ENCODE data around the gene TNS1. TPM values are rescaled to one million over a fixed set of nuclear protein-coding genes. Genes with fewer than 3 reads are reported as not detected.
A peak's percentile ranks its signal among the peaks of the same experiment; 100 is the strongest.

The TNS1 gene
- total RNA-seq, 1 experiment from 2014 or later: 0.49 TPM

DNA sequence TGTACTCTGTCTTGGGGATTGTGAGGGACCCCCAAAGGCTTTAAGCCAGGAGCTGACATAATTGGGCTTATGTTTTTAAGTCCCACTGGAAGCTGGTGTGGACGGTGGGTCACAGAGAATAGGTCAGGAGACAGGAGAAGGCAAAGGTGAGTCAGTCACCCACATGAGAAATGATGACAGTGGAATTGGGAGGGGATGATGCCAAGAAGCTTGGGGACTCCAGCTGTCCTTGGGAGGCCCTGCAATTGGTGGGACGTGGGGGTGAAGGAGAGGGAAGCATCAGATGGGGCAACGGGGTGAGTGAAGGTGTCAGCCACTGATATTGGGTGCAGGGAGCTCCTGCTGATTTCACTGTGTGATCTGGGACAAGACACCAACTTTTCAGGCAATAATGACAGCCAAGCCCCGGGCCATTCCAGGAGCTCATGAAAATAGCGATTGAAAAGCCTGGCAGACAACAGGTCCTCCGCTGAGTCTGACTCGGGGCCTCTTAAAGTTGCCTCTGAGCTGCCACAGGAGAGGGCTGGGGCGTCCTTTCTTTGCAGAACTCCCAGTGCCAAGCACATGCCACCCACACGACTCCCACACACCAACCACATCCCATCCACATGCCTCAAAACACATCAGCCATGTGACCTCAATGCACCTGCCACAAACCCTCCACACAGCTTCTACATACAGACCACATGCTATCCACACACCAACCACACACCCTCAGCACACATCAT, 13.4 kb downstream of the TNS1 start:
- intact Hi-C loops (cut with micrococcal nuclease; ENCODE audit: unreplicated experiment): loop anchor here (5.0 kb wide), 1 partner anchor 92 kb away; no protein-coding TSS in a partner anchor
- no peak for ATAC-seq
- Histone ChIP-seq H3K27me3 (ENCODE audit: control insufficient read depth, insufficient read depth, low read length) (peaks cover 9% of the 10 kb centered on the region; the same call in 1 of the 2 replicates), H3K27ac (ENCODE audit: low read length) (no peak overlapping the region), H3K4me1 (ENCODE audit: control insufficient read depth, insufficient read depth, low read length) (0 out of 2 replicates have a peak, but pooled peaks cover 3% of the 10 kb centered on the region), H3K9me3 (ENCODE audit: control insufficient read depth, insufficient read depth, low read depth, low read length) (no peaks in the 10 kb centered on the region), H3K4me3 (ENCODE audit: low read depth in 2 of 2, low read length in 2 of 2) (no peak overlapping the region), H3K36me3 (ENCODE audit: control insufficient read depth, insufficient read depth, low read length) (no peaks in the 10 kb centered on the region)
- POLR2A ChIA-PET: no interaction called here
- TF ChIP-seq, protein P1, sequence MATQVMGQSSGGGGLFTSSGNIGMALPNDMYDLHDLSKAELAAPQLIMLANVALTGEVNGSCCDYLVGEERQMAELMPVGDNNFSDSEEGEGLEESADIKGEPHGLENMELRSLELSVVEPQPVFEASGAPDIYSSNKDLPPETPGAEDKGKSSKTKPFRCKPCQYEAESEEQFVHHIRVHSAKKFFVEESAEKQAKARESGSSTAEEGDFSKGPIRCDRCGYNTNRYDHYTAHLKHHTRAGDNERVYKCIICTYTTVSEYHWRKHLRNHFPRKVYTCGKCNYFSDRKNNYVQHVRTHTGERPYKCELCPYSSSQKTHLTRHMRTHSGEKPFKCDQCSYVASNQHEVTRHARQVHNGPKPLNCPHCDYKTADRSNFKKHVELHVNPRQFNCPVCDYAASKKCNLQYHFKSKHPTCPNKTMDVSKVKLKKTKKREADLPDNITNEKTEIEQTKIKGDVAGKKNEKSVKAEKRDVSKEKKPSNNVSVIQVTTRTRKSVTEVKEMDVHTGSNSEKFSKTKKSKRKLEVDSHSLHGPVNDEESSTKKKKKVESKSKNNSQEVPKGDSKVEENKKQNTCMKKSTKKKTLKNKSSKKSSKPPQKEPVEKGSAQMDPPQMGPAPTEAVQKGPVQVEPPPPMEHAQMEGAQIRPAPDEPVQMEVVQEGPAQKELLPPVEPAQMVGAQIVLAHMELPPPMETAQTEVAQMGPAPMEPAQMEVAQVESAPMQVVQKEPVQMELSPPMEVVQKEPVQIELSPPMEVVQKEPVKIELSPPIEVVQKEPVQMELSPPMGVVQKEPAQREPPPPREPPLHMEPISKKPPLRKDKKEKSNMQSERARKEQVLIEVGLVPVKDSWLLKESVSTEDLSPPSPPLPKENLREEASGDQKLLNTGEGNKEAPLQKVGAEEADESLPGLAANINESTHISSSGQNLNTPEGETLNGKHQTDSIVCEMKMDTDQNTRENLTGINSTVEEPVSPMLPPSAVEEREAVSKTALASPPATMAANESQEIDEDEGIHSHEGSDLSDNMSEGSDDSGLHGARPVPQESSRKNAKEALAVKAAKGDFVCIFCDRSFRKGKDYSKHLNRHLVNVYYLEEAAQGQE (IDR thresholded peaks at IDR 0.05; ENCODE audit: insufficient read depth in 1 of 2, low read depth in 2 of 2, low read length in 1 of 2): no peak
- no peak for TF ChIP-seq POLR2AphosphoS5 (IDR thresholded peaks at IDR 0.05; ENCODE audit: low read depth, low read length)
- no peak for TF ChIP-seq CTCF (IDR thresholded peaks at IDR 0.05)
- no peak for TF ChIP-seq SIN3A (IDR thresholded peaks at IDR 0.05; ENCODE audit: borderline replicate concordance, insufficient read depth, low read depth, low read length)
- no peak for TF ChIP-seq TCF7L2 (IDR thresholded peaks at IDR 0.05; ENCODE audit: low read depth, low read length)
- no TSS peak for BruUV-seq (replicated peaks)
- DNase-seq (ENCODE audit: low read depth, low spot score): no peak
- in situ Hi-C loops (cut with HindIII; ENCODE audit: low pct_unique_long_range_greater_than_20kb, low sequenced_read_pairs): no loop called here
- CTCF ChIA-PET: interaction anchor here (1.1 kb wide), 1 partner anchor 204 kb away, joined by 7 read pairs; no protein-coding TSS in a partner anchor

DNA sequence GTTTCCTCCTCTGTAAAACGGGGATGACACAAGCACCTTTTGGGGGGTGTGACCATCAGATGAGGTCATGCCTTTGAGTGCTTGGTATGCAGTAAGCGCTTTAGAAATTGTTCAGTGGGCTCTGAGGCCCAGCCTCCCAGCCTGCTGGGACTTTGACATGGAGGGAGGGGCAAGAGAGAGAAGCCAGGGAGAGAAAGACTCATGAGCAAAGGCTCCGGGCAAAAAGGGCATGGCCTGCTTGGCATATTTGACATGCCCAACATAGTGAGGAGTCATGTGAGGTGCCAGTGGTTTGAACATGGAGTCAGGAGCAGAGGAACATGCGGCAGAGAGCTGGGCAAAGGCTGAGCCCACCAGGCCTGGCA, 14.0 kb downstream of the TNS1 start:
- DNase-seq (ENCODE audit: low read depth, low spot score) (no peak), ATAC-seq (peak; percentile 4; the same call in 1 of the 2 replicates)
- TF ChIP-seq TCF7L2 (IDR thresholded peaks at IDR 0.05; ENCODE audit: low read depth, low read length) (no peak), CTCF (IDR thresholded peaks at IDR 0.05) (peak; percentile 4), POLR2AphosphoS5 (IDR thresholded peaks at IDR 0.05; ENCODE audit: low read depth, low read length) (no peak)
- TF ChIP-seq, protein P1 (IDR thresholded peaks at IDR 0.05; ENCODE audit: insufficient read depth in 1 of 2, low read depth in 2 of 2, low read length in 1 of 2): no peak
- in situ Hi-C loops (cut with HindIII; ENCODE audit: low pct_unique_long_range_greater_than_20kb, low sequenced_read_pairs) (no loop called here), intact Hi-C loops (cut with micrococcal nuclease; ENCODE audit: unreplicated experiment) (loop anchor here (1.0 to 5.0 kb wide), 2 partner anchors 92 to 200 kb away; no protein-coding TSS in a partner anchor)
- Histone ChIP-seq H3K27me3 (ENCODE audit: control insufficient read depth, insufficient read depth, low read length) (peaks cover 9% of the 10 kb centered on the region; the same call in 1 of the 2 replicates), H3K36me3 (ENCODE audit: control insufficient read depth, insufficient read depth, low read length) (no peaks in the 10 kb centered on the region), H3K27ac (ENCODE audit: low read length) (no peak overlapping the region), H3K4me3 (ENCODE audit: low read depth in 2 of 2, low read length in 2 of 2) (no peak overlapping the region), H3K4me1 (ENCODE audit: control insufficient read depth, insufficient read depth, low read length) (0 out of 2 replicates have a peak, but pooled peaks cover 3% of the 10 kb centered on the region), H3K9me3 (ENCODE audit: control insufficient read depth, insufficient read depth, low read depth, low read length) (no peaks in the 10 kb centered on the region)
- no TSS peak for BruUV-seq (replicated peaks)
- ChIA-PET POLR2A (no interaction called here), CTCF (interaction anchor here (1.1 kb wide), 1 partner anchor 203 kb away, joined by 7 read pairs; no protein-coding TSS in a partner anchor)

All from Panc1 (cell line).